Right hindlimb (tissue), 1 donor: ENCODE measurements around the gene TMCC2.

ENCODE experiments used
- DNase-seq: peaks from one replicate; pipeline ENCODE4 v3.0.0-alpha.2; 2018

Gene TMCC2

GRCh38 chr1:205310976-205311704 lies 83.4 kb downstream of the TMCC2 start:
- no peak for DNase-seq

- no peak for DNase-seq
These were observed 85.3 kb downstream of the TMCC2 start for GRCh38 chr1:205312866-205313562.

- peak; percentile 70 for DNase-seq
These were observed 86.0 kb downstream of the TMCC2 start for GRCh38 chr1:205313563-205314308.

GRCh38 chr1:205315008-205315618 lies 87.4 kb downstream of the TMCC2 start:
- no peak for DNase-seq

- no peak for DNase-seq
These were observed 88.4 kb downstream of the TMCC2 start for GRCh38 chr1:205316161-205316566.

GRCh38 chr1:205317311-205317917 lies 89.7 kb downstream of the TMCC2 start:
- DNase-seq = peak; percentile 50

GRCh38 chr1:205318231-205318991 lies 90.7 kb downstream of the TMCC2 start:
- DNase-seq = no peak

- DNase-seq = peak; percentile 42
These were observed 91.6 kb downstream of the TMCC2 start for GRCh38 chr1:205319081-205320018.

- peak; percentile 88 for DNase-seq
These were observed 93.6 kb downstream of the TMCC2 start, which contains the start of gene NUAK2 for GRCh38 chr1:205321162-205321958. Gene NUAK2, minus strand, starts transcription at chr1:205321745. Its CDS starts 117 bp downstream, at chr1:205321628.

GRCh38 chr1:205321959-205322283 lies 94.2 kb downstream of the TMCC2 start:
- DNase-seq = no peak
